NCI-H1092 treated with DMSO at 0.1 percent for 48 hours (cell line): Measurements from ENCODE around the gene APOD.

ENCODE experiments used
- DNase-seq: peaks from one replicate; lab custom pipeline; 2025; lab: John Stamatoyannopoulos, UW

Gene APOD

GRCh38 chr3:195553268-195553667 lies 30.5 kb downstream of the APOD start:
- DNase-seq: no peak

- no peak for DNase-seq
These were observed 32.3 kb downstream of the APOD start for GRCh38 chr3:195551381-195551978.

DNA sequence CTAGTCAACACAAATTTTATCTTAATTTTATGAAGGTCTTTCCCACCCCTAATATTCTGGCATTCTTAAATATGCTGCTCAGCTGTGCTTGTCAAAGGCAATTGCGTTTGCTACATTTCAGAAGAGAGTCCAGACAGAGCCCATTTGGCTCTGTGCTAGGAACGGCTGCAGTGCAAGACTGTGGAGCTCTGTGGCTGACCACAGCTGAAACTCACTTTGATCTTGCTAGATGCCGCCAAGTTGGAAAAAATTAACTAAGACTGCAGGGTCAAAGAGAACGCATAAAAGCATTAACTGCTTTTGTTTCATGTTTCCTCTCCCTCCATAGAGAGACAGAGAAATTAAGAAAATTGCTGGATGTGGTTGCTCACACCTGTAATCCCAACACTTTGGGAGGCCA lies 33.0 kb downstream of the APOD start:
- no peak for DNase-seq

- no peak for DNase-seq
These were observed 33.7 kb downstream of the APOD start for GRCh38 chr3:195549931-195550519.

DNA sequence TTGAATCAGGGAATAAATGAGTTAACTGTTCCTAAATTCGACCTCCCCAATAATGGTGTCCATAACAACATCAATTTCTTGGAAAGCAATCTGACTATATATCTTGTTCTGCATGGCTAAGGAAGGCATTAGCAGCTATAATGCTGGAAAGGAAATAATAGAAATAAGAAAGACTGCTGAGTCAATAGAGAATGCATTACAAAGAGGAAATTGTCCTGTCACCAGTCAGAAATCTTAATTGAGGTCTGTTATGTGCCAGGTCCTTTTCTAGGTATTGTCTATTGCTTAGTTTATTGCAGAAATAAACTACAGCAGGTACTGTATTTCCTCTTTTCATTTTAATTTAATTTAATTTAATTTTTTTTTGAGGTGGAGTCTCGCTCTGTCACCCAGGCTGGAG lies 34.8 kb downstream of the APOD start:
- DNase-seq: no peak

DNA sequence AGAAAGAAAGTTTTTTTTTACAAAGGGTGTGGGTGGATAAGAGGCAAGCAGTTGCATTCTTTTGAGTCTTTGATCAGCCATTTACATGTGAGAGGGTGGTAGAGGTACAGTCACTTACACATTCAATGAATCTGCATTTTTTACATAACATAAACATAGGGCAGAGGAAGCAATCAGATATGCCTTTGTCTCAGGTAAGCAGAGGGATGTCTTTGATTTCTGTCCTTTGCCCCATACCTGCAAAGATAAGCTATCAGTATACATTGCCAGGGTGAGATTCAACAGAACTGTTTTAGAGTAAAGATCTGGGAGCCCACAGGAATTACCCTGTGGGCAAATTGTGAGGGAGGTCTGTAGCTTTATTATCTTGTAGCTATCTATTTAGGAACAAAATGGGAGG lies 35.2 kb downstream of the APOD start:
- no peak for DNase-seq

- DNase-seq: no peak
These were observed 35.7 kb downstream of the APOD start for GRCh38 chr3:195548006-195548405.

DNA sequence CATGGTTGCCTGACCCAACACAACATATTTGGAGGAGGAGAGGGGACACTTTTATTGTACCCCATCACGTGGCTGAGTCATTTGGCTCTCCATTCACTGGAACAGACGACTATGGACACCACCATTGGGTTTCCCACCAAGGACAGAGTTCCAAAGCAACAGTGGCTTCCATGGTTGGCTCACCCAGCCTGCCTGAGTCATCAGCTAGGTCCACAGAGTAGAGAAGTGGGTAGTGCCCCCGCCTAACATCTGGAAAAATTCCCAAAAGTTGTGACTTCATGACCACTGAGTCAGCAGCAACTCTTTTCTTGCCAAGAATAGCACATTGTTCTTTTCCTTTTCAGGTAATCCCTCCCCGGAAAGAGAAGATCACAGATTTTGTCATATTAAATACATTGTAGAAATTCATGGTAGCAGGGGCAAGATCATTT lies 37.6 kb downstream of the APOD start:
- no peak for DNase-seq

- no peak for DNase-seq
These were observed 39.1 kb downstream of the APOD start for GRCh38 chr3:195544634-195545033.

- no peak for DNase-seq
These were observed 39.6 kb downstream of the APOD start for GRCh38 chr3:195544230-195544536.

DNA sequence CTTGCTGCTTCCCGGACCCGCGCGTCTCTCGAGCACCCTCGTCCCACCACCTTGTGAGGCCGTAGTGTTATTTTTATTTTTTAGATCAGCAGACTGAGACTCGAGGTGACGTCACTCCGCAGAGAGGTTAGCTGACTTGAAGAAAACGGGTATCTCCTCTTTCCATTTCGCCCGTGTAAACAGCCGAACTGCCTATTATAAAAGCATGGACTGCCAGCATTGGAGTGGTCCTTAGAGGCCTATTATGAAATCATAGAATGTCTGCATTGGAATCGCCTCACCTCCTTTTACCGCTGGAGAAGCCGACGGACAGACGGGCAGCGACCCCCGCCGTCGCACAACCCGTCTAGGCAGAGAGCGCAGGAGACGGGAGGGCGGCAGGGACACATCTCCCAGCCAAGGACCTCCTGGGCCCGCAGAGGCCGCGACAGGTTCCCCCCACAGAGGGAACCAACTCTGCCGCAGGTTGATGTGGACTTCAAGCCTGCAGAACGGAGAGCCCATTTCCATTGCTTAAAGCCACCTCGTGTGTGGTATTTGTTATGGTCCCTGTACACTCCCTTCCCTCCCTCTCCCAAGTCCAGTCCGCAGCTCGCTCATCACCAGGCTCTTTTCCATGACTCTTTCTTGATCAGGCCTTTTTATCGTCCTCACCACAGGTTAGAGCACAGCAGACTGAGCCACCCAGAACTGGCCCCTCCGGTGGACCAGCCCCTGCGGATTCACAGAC lies 40.1 kb downstream of the APOD start:
- peak; percentile 91 for DNase-seq

DNA sequence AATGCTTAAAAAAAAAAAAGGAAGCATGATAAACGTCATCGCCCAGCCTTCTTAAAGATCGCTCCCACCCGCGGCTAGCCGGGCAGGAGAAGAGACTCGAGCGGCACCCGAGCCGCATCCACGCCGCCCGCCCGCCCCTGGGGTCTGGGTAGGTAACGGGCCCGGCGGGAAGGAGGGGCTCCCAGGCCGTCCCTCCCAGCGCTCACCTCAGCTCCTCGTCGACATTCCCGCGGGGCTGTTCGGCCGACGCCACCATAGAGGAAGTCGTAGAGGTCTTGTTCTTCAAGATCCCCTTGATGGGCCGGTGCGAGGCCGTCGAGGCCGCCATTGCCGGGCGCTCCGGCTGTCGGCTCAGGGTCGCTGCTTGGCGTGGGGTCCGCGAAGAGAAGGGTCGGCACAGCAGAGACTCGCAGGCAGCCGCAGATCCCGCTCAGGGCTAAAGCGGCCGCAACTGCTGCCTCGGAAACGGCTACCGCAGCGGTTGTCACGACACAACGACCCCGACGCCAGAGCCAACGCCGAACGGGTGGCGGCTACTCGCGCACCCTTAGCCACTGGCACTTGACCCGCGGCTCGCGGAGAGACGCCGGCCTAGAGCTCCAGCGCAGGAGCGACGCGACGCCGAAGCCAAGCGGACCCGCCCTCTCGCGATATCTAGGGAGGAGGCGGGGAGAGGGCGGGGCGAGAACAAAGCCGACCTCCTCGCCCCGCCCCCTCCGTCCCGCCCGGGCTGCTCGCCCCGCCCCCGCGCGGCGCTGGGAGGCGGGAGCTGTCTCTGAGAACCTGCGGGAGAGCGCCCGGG lies 40.8 kb downstream of the APOD start, which contains the start of gene PPP1R2:
PPP1R2 (minus strand) TSS at position 628 of the 802 bp plus-strand sequence; CDS start at position 328, 300 bp downstream.
- DNase-seq: peak; percentile 91

GRCh38 chr3:195542316-195542697 lies 41.4 kb downstream of the APOD start:
- DNase-seq: no peak

DNA sequence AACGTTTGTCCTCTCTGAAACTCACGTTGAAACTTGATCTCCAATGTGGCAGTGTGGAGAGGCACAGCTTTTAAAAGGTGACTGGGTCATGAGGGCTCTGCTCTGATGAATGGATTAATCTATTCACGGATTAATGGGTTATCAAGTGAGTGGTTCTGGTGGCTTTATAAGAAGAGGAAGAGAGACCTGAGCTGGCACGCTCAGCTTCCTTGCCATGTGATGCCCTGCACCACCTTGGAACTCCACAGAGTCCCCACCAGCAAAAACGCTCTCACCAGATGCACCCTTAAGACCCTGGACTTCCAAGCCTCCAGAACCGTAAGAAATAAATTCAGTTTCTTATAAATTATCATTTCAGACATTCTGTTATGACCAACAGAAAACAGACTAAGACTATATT lies 43.2 kb downstream of the APOD start:
- DNase-seq: no peak

GRCh38 chr3:195540027-195540426 lies 43.7 kb downstream of the APOD start:
- DNase-seq: no peak

DNA sequence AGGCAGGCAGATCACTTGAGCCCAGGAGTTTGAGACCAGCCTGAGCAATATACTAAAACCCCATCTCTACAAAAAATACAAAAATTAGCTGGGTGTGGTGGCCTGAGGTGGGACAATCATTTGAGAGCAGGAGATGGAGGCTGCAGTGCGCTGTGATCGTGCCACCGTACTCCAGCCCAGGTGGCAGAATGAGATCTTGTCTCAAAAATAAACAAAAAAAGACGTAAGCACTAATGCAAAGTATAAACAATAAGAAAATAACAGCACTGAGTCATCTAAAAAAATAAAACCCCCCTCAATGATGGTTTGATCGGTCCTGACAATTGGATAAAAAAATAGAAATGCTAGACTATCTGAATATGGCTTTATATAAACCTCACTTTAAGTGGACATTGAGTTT lies 44.3 kb downstream of the APOD start:
- DNase-seq: no peak

DNA sequence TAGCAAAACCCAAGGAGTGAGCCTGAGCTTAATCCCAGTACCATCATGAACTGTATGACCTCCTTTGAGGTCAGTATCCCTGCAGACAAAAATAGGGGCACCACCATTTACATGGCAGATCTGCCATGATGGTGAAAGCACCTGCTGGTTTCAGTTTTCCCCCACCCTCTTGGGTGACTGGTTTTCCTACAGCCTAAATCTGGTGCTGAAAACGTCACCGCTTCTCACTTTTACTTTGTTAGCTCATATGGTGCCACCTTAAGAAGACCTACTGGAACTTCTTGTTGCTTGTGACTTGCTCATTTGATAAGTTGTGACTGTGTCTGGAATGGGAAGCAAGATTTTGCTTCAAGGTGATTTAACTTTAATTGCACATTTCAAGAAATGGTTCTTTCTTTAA lies 45.7 kb downstream of the APOD start:
- DNase-seq: no peak

- no peak for DNase-seq
These were observed 48.4 kb downstream of the APOD start for GRCh38 chr3:195535293-195535692.

DNA sequence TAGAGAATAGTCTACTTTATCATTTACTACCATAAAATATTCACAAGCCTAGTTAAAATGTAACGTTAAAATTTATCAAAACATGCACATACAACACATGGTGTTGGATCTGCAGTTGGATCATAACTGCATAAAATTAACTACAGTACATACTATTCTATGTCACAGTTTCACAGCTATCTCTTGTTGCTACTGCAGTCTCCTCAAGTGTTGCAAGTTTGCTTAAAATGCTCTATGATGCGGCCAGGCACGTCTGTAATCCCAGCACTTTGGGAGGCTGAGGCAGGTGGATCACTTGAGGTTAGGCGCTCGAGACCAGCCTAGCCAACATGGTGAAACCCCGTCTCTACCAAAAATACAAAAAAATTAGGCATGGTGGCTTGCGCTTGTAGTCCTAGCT lies 50.9 kb downstream of the APOD start:
- DNase-seq: no peak

- no peak for DNase-seq
These were observed 51.4 kb downstream of the APOD start for GRCh38 chr3:195532345-195532744.

- no peak for DNase-seq
These were observed 52.1 kb downstream of the APOD start for GRCh38 chr3:195531683-195532082.

- no peak for DNase-seq
These were observed 57.2 kb downstream of the APOD start for GRCh38 chr3:195526492-195526891.
